MV-4-11 (cell line): ENCODE measurements around the gene CDK11B.
A peak's percentile ranks its signal among the peaks of the same experiment; 100 is the strongest.
"Not testable (repeated sequence)": the region's sequence is repeated elsewhere in the genome, so short reads cannot be mapped to it uniquely, and the experiment has no call there.

Source experiments
- DNase-seq: peaks from one replicate; lab custom pipeline; 2025; lab: John Stamatoyannopoulos, UW

The CDK11B gene

DNA sequence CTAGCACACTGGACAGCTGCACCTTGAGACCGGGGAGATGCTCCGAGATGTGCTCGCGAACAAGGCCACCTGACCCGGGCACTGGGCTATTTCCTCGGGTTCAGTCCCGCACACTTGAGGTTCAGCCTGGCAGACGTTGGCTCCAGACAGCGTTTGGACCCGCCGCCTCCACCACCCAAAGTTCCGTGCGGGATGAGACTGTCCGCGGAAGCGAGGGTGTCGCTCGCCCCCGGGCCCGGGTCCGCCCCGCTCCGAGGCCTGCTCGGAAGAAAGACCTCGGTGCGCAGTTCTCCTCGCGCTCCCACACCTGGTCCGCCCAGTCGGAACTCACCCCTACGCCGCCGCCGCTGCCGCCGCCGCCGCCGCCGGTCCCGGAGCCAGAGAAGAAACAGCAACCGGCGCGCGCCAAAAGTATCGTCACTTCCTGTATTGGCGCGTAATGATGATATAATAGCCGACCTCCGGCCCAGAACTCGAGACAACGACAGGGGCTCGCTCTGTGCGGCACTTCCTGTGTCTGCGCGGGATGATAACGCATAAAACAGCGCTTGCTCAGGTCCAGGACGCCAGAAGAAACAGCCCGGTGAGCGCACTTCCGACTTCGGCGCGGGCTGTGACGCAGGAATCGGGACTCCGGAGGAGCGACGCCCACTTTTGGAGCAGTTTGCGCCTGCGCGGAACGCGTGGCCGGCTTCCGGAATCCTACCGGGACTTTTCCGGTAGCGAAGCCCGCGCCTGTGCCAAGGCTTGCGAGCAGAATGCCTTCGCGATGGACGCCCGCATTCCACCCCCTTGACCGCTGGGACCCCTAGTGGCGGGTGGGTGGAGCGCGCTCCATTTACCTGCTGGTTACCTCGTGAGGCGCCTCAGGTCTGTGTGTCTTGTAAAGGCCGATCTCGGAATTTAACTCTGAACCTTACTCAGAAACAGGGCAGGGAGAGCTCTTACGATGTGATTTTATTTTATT lies at the start of gene CDK11B:
CDK11B (minus strand) TSS at position 422 of the 967 bp plus-strand sequence. CDS start 1,519 bp downstream, outside the sequence.
- peak; percentile 99 for DNase-seq

GRCh38 chr1:1707897-1708296 lies 49.1 kb upstream of the CDK11B start:
- not testable (repeated sequence) for DNase-seq

GRCh38 chr1:1707241-1707640 lies 48.4 kb upstream of the CDK11B start:
- DNase-seq: not testable (repeated sequence)

DNA sequence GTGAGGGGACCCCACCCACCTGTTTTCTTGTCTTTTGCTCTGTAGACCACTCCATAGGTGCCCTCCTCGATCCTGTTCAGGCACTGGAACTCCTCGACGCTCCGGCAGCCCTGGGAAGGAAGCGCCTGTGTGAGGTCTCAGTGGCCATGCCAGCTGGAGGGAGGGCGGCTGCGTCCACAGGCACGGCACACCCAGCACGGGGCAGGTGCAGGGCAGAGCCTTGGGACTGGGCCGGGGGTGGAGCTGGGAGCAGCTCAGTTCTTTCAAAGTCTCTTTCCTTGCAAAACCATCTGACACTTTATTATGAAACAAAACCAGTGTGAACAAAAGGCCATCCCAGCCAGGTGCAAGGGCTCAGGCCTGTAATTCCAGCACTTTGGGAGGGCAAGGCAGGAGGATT lies 46.8 kb upstream of the CDK11B start:
- DNase-seq: not testable (repeated sequence)

DNA sequence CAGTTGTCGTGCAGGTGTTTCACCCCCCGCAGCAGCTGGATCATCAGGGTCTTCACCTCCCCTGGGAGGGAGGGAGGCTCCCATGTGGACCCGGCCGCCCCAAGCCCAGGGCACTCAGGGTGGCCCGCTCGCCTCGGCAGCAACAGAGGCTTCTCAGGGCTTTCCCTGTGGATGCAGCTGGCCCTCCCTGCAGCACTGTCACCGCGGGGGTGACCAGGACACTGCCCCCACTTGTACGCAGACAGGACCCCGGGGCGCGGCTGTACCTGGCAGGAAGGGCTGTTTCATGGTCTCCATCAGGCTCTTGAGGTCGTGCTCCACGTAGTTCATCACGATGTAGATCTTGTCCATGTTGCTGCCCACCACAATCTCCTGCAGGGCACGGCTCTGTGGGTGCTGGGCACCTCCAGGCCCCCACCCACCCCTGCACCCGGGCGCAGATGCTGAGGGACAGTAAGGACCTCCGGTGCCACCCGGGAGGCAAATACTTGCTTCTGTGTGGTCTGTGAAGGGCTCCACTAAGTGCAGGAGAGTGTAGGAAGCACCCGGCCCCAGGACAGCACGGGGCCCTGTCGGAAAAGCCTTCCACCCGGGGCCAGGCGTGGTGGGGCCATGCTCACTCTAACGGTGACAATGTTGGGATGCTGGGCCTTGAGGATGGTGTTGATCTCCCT lies 45.6 kb upstream of the CDK11B start:
- DNase-seq: not testable (repeated sequence)

DNA sequence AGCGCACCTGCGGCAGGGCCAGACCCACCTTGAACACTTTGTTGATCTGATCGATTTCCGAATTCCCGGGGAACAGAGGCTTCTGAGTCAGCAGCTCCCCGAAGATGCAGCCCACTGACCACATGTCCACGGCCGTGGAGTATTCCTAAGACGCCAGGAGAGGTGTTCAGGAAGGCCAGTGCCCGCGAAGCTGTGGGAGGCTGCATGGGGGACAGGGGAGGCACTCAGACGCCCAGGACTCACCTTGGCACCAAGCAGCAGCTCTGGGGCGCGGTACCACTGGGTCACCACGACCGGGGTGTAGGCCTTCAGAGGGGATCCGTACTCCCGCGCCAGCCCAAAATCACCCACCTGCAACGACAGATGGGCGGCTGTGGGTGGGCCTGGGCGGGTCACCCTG lies 45.0 kb upstream of the CDK11B start:
- DNase-seq: no peak

- not testable (repeated sequence) for DNase-seq
Observed at GRCh38 chr1:1702506-1702905, 43.7 kb upstream of the CDK11B start.

DNA sequence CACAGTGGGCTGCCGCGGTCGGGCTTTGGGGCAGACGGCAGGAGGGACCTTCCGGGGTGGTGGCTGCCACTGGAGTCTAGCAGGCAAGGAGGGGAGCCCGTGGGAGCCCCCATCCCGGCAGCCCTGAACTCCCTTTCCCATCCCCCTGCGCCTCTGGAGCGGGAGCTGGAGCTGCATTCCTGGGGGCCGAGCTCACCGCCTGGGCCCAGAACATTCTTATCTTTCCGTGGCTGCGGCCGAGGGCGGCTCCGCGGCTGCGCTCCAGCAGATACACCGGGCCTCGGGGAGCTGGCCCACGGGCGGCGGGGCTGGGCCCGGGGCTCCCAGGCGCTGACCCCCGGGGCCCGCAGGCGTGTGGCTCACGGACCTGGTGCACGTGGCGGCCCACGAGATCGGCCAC lies 41.8 kb upstream of the CDK11B start:
- DNase-seq: not testable (repeated sequence)

GRCh38 chr1:1700067-1700466 lies 41.3 kb upstream of the CDK11B start:
- not testable (repeated sequence) for DNase-seq

DNA sequence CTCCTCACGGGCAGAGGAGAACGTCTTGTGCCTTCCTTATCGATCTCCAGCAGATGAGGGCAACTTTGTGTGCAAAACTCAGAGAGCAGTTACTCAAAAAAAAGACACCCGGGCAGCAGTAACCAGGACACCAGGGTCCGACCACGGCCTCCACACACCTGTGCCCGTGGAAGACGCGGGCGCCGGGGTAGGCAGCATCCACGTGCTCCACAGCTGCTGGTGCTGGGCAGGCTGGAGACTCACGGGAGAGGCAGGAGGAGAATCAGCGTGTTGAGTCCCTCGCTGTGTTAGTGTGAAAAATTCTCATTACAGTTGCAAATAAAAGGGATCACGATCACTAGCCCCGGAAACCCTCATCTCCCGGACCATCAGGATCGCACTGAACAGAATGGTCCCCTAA lies 40.3 kb upstream of the CDK11B start:
- not testable (repeated sequence) for DNase-seq

DNA sequence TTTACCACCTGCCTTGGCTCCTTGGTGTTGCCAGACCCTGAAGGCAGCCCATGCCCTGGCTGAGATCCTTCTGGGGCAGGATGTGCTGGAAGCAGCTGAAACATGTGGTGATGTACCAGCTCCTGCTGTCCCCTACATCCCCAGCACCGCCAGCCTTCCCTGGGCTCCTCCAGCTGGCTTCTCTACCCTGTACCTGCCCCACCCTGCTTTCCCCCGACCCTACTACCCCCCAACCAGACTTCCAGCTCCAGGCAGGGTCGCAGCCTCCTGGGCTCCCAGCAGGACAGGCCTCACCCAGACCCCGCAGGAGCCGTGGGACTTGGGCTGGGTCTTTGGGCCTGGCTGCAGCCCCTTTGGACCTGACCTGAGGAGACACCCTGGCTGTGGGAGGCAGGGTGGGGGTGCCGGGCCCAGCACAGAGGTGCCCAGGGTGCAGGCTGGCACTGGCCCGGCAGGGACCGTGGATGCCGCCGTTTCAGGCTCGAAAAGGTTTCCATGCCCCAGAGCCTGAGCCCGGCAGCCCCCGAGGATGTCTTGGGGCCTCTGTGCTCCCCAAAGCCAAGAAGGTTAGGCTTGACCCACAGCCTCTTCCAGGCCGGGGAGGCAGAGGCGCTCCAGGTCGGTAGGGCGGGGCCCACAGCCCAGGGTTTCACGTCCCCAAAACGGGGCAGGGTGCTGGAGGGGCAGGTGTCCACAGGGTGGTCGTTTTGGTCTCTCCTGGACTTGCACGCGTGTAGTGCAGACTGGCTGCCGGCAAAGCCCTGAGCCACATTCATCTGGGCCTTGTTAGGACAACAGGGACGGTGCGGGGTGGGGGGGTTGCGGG lies 38.8 kb upstream of the CDK11B start:
- DNase-seq: not testable (repeated sequence)

- not testable (repeated sequence) for DNase-seq
Observed at GRCh38 chr1:1696431-1697357, 37.9 kb upstream of the CDK11B start.

DNA sequence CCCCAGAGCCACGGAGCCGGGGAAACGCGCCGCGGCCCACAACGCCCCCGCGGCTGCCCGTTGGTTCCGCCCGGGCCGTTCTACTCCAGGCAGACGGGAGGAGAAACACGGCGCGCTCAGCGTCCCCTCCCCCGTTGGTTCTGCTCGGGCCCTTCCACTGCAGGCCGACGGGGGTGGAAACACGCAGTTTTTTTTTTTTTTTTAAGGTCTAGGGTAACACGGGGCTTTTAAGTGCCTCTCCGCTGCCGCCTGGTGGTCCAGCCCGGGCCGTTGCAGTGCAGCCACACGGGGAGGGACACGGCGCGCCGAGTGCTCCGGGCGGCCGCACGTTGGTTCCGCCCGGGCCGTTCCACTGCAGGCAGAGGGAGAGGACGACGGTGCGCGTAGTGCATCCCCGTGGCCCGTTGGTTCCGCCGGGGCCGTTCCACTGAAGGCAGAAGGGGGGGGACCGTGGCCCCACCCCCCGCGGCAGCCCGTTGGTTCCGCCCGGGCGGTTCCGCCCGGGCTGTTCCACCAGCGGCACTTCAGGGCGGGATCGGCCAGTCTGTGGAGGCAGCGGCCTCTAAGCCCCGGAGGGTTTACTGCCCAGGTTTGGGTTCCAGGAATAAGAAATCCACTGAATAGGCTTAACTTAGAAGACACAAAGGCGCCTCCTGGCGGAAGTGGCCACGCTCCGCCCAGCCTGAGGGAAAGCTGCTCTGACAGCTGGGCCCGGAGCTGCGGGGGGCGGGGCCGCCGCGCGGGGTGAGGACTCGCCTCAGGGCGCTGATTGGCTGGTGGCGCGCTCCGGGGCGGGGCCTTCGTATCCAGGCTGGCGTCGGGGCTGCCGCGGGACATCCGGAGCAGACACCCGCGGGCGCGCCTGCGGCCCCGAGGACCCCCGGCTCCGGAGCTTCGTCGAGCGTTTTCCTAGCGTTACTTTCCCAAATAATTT lies 34.2 kb upstream of the CDK11B start, which contains the start of gene SLC35E2B:
SLC35E2B (minus strand) TSS at position 82 of the 934 bp plus-strand sequence. CDS start 16,096 bp downstream, outside the sequence.
- peak; percentile 77 for DNase-seq

DNA sequence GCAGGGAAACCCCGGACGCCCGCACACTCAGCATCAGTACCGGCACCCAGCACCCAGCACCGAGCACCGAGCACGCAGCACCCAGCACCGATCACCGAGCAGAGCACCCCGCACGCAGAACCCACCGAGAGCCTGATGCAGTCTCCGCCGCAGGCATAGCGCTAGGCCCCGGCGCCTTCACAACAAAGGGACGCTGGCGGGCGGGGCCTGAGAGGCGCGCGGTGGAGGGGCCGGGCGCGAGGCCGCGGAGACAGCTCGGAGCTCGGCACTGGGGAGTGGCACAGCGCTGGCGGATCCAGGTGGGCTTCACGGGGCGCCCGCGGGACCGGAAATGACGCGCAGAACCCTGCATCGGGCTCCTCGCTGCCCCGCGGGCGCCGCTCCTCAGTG lies 33.5 kb upstream of the CDK11B start:
- peak; percentile 54 for DNase-seq

- not testable (repeated sequence) for DNase-seq
Observed at GRCh38 chr1:1691443-1691842, 32.6 kb upstream of the CDK11B start.

DNA sequence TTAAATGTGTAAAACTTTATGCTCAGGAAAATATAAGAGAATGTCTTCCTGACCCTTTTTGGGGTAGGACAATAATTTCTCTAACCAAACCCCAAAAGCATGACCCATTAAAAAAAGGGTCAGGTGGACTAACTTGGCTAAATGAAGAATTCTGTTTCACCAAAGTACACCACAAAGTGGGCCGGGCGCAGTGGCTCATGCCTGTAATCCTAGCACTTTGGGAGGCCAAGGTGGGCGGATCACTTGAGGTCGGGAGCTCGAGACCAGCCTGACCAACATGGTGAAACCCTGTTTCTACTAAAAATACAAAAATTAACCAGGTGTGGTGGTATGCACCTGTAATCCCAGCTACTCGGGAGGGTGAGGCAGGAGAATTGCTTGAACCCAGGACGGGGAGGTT lies 30.7 kb upstream of the CDK11B start:
- not testable (repeated sequence) for DNase-seq

DNA sequence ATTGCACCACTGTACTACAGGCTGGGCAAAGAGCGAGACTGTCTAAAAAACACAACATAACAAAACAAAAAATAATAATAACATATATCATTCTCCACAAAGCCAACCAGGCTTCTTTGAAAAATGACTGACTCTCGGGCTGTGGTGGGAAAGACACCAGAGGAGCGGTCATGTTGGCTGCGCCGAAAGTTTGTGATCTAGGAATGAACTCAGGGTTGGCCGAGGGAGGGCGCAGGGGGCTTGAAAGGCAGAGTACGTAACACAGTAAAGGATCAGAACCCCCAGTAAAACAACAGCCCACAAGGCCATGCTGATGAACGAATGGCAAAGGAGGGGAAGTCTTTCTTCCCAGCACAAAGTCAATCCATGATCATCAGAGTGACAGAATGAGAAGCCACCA lies 29.0 kb upstream of the CDK11B start:
- no peak for DNase-seq

DNA sequence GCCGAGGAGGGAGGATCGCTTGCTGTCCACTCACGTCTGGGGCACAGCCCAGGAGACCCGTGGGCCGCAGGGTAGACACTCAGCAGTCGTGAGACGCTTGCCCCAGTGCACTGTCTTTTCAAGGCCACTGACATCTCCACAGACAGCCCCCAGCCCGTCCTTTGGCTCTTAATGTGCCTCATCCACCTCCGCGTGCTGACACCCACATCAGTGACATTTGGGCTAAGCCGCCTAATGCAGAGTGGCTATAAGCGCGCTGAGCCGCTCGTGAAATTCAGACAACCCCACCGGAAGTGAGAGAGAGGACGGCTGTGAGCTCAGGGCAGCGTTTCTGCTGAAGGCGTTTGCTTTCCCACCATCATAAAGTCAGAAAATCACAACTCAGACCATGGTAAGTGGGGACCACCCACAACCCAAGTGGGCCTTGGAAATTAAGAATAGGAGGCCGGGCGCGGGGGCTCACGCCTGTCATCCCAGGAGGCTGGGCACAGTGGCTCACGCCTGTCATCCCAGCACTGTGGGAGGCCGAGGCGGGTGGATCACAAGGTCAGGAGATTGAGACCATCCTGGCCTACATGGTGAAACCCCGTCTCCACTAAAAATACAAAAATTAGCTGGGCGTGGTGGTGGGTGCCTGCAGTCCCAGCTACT lies 25.4 kb upstream of the CDK11B start:
- no peak for DNase-seq
